NCI-H2196 (cell line): ENCODE results near the gene BPIFB6.

ENCODE experiments used
- DNase-seq: peaks from one replicate; lab custom pipeline; 2025; ENCODE audit not compliant: unreplicated experiment; lab: John Stamatoyannopoulos, UW

The BPIFB6 gene

GRCh38 chr20:33015700-33016580, 15.5 kb upstream of the BPIFB6 start:
- DNase-seq = no peak

DNA sequence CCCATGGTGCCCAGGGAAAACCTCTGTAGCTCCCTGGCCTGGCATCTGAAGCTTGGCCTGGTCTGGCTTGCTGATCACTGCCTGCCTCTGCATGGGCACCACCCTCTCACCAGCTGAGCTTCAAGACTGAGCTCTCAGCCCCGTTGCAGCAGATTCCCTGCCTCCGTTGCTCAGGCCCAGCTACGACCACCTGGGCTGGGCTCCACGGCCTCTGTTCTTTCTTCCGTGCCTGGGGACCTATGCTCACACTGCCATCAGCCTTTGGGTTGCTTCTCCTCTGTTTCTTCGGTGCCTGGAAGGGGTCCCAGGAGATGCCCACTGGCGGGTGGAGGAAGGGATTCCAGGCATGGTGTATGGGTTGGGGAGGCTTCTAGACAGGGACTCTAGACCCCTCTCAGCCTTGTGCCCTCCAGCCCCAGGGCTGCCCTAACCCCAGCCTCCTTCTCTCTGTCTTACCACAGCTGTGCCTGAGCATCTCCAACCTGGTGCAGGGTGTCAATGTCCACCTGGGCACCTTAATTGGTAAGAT, 14.8 kb upstream of the BPIFB6 start:
- DNase-seq = no peak

DNA sequence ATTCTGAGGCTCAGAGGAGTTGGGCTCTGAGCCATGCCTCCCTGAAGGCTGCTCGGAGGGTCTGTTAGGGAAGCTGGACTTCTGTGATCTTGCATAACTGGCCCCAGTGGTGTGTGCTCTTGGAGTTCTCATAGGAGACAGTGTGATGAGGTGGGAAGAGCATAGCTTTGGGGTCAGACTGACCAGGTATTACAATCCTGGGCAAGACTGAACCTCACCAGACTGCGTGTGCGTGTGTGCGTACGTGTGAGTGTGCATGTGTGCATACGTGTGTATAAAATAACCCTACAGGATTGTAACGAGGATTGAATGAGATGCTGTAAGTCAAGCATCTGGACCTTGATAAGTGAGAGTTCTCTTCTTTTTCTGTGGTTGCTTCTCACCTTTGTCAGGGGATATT, 13.9 kb upstream of the BPIFB6 start:
- no peak for DNase-seq

DNA sequence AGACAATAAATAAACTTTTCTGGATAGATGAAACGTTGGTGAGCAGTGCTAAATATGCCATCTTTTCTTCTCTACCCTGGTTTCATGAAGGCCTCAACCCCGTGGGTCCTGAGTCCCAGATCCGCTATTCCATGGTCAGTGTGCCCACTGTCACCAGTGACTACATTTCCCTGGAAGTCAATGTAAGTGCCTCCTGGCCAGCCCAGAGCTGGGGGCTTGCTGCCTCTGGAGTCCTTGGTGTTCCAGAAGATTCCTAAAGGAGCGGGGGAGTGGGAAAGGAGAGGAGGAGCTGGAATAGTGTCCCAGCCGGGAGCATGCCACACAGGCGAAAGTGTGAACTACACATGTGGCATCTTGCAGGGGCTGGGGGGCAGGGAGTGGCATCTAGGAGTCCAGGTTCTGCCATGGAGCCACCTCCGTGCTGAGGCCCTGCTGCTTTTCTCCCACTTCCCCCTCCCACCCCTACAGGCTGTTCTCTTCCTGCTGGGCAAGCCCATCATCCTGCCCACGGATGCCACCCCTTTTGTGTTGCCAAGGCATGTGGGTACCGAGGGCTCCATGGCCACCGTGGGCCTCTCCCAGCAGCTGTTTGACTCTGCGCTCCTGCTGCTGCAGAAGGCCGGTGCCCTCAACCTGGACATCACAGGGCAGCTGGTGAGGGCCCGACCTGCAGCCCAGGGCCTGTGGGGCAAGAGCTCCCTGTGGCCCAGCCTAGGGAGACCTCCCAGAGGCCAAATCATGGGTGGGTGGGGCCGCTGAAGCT, 13.1 kb upstream of the BPIFB6 start:
- DNase-seq = no peak

- DNase-seq = no peak
Observed at GRCh38 chr20:33019465-33020277, 11.8 kb upstream of the BPIFB6 start.

DNA sequence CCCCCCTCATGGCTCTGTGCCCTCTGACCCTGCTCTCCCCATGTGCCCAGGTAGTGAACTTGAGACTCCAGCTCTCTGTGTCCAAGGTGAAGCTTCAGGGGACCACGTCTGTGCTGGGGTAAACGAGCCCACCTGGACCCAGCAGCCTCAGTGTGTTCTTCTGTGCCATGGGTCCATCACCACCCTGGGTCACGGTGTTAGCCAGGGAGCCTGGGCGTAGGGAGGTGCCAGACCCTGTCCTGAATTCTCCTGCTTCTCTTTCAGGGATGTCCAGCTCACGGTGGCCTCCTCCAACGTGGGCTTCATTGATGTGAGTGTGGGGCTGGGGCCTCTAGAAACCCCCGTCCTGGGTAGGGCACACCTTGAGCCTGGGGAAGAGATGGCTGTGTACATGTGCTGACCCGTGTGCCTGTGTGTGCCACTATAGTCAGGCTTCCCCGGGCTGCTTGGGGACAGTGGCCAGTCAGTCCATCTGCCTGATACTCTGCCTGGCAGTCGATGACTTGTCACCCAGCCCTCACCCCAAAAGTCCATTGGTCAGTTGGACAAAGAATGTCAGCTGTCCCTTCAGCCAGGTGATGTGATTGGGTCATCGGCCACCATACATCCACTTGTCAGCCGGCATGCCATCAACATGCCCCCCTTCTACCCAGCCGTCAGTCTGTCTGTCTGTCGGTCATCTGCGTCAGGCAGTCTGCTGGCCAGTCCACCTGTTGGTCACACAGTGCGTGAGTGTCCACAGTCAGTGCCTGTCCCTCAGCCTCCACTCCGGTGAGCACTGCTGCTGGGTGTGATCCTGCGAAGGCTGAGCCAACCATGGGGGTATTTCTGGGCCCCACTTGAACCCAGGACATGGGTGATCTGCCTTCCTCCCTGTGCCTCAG, 10.9 kb upstream of the BPIFB6 start:
- no peak for DNase-seq

- no peak for DNase-seq
Observed at GRCh38 chr20:33021879-33022278, 9.6 kb upstream of the BPIFB6 start.

DNA sequence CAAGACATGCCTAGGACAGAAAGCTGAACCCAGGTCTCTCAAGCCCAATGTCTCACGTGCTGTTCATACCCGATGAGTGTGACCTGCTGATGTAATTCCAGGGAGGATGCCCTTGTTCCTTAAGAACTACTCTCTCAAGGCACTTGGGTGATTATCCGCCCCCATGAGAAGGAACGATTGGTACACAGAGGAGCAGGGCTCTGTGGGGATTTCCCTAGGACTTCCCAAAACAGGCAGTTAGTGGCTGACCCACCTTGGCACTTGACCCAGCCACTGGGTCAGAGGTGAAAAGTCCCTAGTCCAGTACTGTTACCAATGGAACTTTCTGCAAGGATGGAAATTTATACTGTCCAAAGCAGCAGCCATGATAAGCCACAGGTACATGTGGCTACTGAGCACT, 9.2 kb upstream of the BPIFB6 start:
- no peak for DNase-seq

- no peak for DNase-seq
Observed at GRCh38 chr20:33022694-33023438, 8.6 kb upstream of the BPIFB6 start.

- DNase-seq = no peak
Observed at GRCh38 chr20:33023439-33024242, 7.8 kb upstream of the BPIFB6 start.

DNA sequence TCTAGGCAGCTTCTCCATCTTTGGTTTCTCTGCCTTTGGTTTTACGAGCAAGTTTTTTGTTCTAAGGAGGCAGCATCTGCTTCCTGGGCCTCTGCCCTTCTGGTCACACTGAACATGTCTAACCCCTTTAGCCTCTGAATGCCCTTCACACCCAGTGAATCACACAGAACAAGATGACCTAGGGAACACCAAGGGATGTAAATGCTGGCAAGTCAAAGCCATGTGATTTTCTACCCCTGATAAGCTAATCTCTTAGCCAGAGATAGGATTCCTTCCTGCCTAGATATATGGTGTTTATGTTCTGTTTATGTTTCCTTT, 7.2 kb upstream of the BPIFB6 start:
- DNase-seq = no peak

DNA sequence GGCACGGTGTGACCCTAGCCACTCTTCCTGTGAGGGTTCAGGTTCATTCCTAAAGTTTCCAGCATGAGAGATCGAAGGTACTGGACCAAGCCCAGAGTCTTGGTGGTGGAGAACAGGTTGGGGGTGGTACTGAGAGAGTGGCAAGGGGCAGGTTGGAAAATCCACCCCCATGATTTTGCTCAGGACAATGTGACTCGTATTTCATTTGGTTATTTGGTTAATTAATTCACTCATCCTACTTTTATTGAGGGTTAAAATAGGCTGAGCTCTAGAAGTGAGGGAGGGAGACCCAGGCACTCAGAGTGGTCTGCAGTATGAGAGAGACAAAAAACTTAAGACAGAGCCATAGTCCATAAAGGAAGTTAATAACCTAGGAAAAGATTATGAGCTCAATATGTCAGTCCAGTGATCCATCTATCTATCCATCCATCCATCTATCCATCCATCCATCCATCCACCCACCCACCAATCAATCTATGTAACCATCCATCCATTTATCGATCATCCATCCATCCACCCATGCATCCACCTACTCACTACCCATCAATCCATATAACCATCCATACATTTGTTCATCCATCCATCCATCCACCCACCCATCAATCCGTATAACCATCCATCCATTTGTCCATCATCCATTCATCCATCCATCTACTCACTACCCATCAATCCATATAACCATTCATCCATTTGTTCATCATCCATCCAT, 6.7 kb upstream of the BPIFB6 start:
- DNase-seq = no peak

DNA sequence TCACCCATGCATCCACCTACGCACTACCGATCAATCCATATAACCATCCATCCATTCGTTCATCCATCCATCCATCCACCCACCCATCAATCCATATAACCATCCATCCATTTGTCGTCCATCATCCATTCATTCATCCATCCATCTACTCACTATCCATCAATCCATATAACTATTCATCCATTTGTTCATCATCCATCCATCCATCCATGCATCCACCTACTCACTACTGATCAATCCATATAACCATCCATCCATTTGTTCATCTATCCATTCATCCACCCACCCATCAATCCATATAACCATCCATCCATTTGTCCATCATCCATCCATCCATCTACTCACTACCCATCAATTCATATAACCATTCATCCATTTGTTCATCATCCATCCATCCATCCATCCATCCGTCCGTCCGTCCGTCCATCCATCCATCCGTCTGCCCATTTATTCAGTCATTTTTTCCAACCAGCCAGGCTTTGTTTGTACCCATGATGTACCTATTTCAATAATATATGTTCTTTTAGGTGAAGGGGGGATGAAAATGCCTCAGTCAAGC, 6.1 kb upstream of the BPIFB6 start:
- no peak for DNase-seq

DNA sequence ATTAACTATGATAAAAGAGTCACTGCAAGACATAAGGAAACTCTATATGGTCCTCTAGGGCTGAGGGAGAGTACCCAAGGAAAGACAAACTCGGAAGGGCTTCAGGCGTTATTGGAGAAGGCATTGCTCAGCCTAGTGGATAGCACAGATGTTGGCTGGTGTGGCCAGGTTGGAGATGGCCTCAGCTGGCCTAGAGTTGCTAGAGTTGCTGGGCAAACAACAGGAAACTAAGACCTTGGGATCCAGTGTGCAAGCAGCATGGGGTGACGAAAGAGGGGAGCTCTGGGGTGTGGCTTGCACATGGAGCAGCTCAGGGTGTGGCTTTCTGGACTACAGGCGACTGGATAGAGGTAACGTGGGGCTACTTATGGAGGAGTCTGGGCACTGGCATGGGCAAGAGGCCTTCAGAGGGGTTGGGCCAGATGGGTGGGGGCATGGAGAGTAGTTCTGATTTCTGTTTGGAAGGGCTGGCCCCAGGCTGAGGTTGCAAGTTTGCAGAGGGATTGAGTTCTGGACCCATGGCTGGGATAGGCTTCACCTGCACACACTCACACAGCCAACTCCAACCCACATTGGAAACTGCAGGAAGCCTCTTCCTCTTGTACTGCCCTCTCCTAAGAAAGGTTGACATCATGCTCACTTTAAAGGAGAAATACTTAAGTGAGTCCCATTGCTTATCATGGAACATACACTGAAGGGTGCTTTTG, 5.2 kb upstream of the BPIFB6 start:
- no peak for DNase-seq

DNA sequence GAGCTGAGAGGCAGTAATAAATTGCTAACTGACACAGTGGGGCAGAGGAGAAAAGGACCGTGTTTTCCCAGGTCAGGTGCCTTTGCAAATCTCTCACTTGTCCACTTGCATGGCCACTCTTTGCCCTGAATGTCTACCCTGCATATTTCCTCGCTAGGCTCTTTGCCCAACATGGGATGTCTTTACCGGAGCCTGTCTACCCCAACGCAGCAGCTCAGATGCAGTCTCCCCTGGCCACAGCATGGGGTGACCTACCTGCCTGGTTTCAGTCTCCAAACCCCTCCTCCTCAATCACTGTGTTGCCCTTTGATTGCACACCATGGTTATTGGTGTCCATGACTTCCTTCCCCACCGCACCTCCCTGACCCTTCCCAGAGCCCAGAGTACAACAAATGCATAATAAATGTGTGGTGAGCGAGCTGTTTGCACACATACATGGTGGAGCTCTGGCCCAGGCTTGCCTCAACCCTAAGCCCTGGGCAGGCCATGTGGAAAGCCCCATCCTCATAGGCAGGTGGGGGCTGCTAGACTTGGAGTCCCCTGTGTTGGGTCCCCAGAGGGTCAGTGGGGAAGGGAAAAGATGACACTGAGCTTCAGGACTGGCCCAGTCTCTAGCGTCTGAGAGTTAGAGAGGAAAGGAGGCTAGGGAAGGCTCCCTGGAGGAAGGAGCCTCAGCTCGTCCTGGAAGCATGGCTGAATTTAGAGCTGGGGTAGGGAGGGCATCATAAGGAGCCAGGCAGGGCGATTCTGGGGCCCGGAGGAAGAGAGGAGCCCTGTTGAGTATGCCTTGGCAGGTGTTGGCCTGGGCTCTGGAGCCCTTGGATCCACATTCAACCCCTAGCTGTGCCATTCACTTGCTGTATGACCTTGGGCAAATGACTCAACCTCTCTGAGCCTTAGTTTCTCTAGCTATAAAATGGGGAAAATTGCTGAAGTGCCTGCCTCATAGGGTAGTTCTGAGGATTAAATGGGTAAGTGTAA, 4.4 kb upstream of the BPIFB6 start:
- no peak for DNase-seq
